CD4-positive, alpha-beta T cell treated with Interleukin-17A for 1 hour (primary cell): ENCODE measurements around the gene NPR1.
"Not testable (repeated sequence)": the region's sequence is repeated elsewhere in the genome, so short reads cannot be mapped to it uniquely, and the experiment has no call there.

Experiments
- DNase-seq: peaks from one replicate; pipeline ENCODE4 v3.0.0-alpha.2; 2020

The NPR1 gene

GRCh38 chr1:153678519-153679336, at the start of gene NPR1:
Gene NPR1 (plus strand): TSS chr1:153678688. CDS start chr1:153679109, 421 bp downstream.
- no peak for DNase-seq

- DNase-seq, result no peak
Observed at GRCh38 chr1:153629343-153629665, 49.2 kb upstream of the NPR1 start.

- no peak for DNase-seq
Observed at GRCh38 chr1:153629971-153630370, 48.5 kb upstream of the NPR1 start.

GRCh38 chr1:153630384-153630783, 48.1 kb upstream of the NPR1 start:
- no peak for DNase-seq

- DNase-seq, result no peak
Observed at GRCh38 chr1:153631047-153632022, 47.2 kb upstream of the NPR1 start.

GRCh38 chr1:153633161-153633753, 45.2 kb upstream of the NPR1 start:
- DNase-seq, result no peak

GRCh38 chr1:153633754-153634665, 44.5 kb upstream of the NPR1 start, which contains the start of gene CHTOP:
Gene CHTOP (plus strand): TSS chr1:153634066. CDS start chr1:153636589, 2,523 bp downstream.
- peak; percentile 97 for DNase-seq

- DNase-seq, result no peak
Observed at GRCh38 chr1:153635872-153636271, 42.6 kb upstream of the NPR1 start.

- no peak for DNase-seq
Observed at GRCh38 chr1:153636312-153636711, 42.2 kb upstream of the NPR1 start.

GRCh38 chr1:153638261-153638660, 40.2 kb upstream of the NPR1 start:
- DNase-seq, result no peak

- no peak for DNase-seq
Observed at GRCh38 chr1:153639280-153639679, 39.2 kb upstream of the NPR1 start.

- not testable (repeated sequence) for DNase-seq
Observed at GRCh38 chr1:153640213-153640612, 38.3 kb upstream of the NPR1 start.

GRCh38 chr1:153640861-153641260, 37.6 kb upstream of the NPR1 start:
- no peak for DNase-seq

GRCh38 chr1:153642161-153642560, 36.3 kb upstream of the NPR1 start:
- no peak for DNase-seq

GRCh38 chr1:153643100-153643499, 35.4 kb upstream of the NPR1 start:
- no peak for DNase-seq

GRCh38 chr1:153643816-153644215, 34.7 kb upstream of the NPR1 start:
- DNase-seq, result no peak

- DNase-seq, result no peak
Observed at GRCh38 chr1:153646672-153647345, 31.7 kb upstream of the NPR1 start.

GRCh38 chr1:153647346-153647714, 31.2 kb upstream of the NPR1 start:
- DNase-seq, result no peak

GRCh38 chr1:153648000-153648643, 30.4 kb upstream of the NPR1 start:
- no peak for DNase-seq

- peak; percentile 26 for DNase-seq
Observed at GRCh38 chr1:153649137-153649862, 29.2 kb upstream of the NPR1 start.
